ENCODE measurements around the gene MOGAT2.
"Not testable (repeated sequence)": the region's sequence is repeated elsewhere in the genome, so short reads cannot be mapped to it uniquely, and the experiment has no call there.

Gene MOGAT2

DNA sequence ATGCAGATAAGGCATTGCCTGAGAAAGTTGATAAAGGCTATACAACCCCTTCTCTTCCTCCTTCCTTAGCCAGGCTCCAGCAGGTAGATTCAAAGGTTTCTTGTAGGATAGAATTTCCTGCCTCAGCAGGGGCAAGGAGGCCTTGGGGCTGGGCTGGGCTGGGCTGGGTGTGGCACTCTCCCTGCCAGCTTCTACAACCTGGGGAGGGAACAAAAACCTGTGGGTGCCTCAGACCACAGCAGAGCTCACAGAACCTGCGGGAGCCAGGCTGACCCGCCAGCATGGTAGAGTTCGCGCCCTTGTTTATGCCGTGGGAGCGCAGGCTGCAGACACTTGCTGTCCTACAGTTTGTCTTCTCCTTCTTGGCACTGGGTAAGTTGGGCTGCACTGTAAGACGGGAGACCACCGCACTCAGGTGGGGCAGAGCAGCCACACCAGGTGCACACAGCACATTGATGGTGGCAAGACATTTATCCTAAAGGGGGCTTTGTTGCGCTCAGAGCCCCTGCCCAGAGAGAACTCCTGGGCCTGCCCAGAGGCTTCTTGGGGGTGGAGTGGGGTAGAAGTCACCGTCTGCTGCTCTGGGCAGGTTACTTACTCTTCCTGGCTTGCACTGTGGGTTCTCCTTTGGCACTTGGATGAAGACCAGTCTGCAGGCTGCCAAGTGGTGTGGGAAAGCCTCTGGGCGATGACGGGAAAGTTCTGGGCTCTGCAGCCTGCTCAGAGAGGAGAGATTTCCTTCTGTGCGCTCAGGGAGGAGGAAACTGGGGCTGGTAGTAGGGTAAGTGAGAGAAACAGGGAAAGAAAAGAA lies at the start of gene MOGAT2:
Gene MOGAT2, plus strand, starts transcription at position 231 of the 811 bp plus-strand sequence. Its CDS starts 51 bp downstream, at position 282.
- no peak for DNase-seq

DNA sequence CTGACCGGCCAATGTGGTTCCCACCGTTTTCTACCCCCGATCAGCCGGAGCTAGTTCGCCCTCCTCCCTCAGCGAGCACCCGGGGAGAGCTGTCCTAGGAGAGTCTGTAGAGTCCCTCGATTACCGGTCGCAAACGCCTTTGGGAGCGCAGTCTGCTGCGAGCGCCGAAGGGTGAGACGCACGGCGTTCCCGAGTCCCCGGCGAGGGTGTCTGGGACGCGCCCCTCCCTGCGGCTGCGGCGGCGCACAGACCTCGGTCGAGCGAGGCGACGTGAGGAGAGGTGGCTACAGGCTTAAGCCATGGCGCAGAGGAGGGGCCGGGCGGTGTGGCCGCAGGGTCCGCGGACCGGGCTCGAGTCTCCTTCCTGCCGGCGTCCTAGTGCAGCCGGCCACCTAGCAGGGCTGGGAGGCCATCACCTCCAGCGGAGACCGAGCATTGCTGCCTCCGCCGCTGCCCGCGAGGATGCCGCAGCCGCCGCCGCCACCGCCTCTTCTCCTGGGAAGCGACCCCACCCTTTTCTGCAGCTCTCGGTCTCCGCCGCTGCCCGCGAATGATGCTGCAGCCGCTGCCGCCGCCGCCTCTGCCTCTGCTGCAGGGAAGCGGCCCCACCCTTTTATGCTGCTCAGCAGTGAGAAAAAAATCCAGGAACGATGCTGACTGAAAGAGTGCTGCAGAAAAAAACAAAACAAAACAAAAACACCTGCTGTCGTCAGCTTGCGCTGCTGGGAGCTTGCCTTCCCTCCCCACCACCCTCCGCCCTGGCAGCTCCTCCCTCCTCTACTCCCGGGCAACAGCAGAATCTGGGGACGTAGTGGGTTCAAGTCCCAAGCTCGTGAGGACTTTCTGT lies 49.0 kb upstream of the MOGAT2 start, which contains the start of gene MAP6:
Gene MAP6, minus strand, starts transcription at position 588 of the 847 bp plus-strand sequence. CDS start 669 bp downstream, outside the sequence.
- peak; percentile 14 to 33 for DNase-seq

DNA sequence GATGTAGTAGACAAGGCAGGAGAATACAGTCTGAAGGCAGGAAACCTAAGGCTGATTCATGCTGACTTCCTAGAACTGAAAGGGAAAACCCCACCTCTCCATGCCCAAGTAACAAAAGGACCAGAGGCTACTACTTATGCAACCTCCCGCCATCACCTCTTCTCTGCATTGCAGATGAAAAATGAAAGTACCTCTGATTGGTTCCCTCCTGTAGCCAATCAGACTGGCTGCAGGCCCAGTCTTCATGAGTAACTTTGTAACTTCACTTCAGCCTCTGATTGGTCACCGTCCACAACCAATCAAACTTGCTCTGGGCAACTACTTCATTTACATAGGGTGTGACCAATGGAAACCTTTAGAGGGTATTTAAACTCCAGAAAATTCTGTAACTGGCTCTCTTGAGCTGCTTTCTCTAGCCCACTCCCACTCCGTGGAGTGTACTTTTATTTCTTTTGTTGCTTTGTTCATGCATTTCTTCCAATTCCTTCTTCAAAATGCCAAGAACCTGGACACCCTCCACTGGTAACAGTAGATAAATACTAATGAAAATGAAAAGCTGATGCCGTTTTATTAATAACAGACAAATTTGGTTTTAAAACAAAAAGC lies 43.6 kb upstream of the MOGAT2 start:
- no peak for DNase-seq

- no peak for DNase-seq
These were observed 40.4 kb upstream of the MOGAT2 start for GRCh38 chr11:75677275-75677674.

DNA sequence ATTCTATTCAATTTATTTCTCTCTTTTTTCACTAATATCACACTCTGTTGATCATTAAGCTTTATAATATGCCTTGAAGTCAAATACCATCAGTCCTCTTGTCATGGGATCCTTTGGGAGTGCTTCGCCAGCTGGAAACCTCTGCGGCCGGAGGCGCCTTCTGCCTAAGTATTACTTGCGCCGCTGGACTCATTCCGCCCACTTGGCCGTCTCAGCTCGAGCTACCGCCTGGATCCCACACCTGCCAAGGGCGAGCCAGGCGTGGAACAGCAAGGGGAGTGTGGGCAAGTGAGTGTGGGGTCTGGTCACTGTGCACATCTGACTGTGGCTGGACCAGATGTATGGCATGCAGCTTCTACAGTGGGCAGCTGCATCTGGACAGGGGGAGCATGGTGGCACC lies 39.7 kb upstream of the MOGAT2 start:
- no peak for DNase-seq

- DNase-seq, result no peak
These were observed 38.9 kb upstream of the MOGAT2 start for GRCh38 chr11:75678620-75679259.

DNA sequence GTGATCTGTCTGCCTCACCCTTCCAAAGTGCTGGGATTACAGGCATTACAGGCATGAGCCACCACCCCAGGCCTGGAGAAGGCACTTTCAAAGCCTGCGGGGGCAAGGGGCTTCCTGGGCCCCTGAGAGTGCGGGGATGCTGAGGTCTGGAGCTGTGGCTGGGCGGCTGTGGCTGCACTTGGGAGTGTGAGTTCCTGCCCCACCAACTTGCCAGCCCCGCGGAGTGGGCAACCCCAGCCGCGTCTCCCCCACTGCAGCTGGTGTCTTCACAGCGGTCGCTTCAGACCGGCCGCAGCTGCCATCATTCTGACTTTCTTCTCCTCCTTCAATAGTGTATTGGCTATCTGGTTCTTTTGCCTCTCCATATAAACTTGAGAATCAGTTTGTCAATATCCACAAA lies 38.1 kb upstream of the MOGAT2 start:
- DNase-seq, result no peak

DNA sequence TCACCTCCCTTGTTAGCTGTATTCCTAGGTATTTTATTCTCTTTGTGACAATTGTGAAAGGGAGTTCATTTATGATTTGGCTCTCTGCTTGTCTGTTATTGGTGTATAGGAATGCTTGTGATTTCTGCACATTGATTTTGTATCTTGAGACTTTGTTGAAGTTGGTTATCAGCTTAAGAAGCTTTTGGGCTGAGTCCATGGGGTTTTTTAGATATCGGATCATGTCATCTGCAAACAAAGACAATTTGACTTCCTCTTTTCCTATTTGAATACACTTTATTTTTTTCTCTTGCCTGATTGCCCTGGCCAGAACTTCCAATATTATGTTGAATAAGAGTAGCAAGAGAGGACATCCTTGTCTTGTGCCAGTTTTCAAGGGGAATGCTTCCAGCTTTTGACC lies 33.8 kb upstream of the MOGAT2 start:
- DNase-seq, result not testable (repeated sequence)

DNA sequence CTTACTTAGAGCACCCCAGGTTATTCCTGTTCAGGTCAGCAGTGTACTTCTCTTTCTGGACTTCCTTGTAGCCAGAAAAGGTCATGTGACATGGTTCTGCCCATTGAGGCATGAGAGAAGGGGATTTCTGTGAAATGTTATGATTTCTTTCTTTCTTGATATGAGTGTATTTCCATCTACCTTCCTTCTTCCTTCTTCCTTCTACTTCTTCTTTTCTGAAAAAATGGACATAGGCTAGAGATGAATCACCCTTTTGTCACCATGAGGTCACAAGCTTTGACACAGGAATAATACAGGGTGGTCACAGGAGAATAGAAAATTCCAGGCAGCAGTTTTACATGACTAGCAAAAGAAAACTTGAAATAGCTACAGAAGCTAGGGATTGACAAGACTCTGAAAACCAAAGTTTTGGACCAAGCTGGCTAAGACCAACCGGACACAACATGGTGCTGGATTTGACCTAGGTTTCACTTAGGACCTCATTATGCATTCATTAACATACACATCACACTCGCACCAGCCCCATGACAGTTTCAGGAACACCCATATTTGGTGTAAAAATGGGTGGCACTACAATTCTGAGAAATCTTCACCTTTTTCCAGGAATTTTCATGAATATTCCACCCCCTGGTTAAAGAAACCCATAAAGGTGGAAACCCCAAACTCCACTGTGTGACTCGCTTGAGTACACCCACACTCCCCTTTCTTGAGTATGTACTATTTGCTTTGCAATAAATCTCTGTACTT lies 27.6 kb upstream of the MOGAT2 start:
- DNase-seq, result no peak

- DNase-seq, result no peak
These were observed 25.8 kb upstream of the MOGAT2 start for GRCh38 chr11:75691804-75692203.

- no peak for DNase-seq
These were observed 19.6 kb upstream of the MOGAT2 start for GRCh38 chr11:75697906-75698581.

GRCh38 chr11:75700940-75701339 lies 16.7 kb upstream of the MOGAT2 start:
- DNase-seq, result no peak

DNA sequence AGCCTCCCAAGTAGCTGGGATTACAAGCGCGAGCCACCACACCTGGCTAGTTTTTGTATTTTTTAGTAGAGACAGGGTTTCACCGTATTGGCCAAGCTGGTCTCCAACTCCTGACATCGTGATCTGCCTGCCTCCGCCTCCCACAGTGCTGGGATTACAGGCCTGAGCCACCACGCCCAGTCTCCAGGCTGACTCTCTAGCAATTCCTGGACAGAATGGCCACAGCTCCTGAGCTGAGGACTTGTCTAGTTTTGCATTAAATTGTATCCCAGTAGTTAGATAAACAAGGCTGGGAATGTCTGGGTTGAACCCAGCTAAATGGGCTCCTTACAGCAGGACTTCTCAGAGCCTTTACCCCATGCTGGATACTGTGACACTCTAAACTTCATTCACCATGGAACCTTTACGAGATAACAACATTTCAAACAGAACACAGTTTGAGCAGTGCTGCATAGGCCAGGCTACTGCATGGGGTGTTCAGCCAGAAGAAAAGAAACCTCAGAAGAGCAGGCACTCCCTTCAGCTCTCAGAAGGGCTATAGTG lies 13.9 kb upstream of the MOGAT2 start:
- no peak for DNase-seq

DNA sequence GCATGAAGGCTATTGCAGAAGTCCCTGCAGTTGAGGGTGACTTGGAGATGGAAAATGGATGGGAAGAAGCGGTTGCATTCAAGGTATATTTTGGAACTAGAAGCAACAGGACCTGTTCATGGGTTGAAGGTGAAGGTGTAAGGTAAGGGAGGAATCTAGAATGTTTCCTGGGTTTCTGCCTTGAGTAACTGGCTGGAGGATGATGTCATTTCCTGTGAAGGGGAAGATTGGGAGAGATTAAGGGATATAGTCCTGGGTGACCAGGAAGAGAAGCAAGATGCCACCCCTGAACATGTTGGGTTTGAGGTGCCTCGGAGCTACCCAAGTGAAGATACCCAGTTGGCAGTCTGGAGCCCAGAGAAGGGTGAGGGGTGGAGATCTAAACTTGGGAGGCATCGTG lies 12.1 kb upstream of the MOGAT2 start:
- no peak for DNase-seq

- DNase-seq, result peak; percentile 74 to 81
These were observed 11.3 kb upstream of the MOGAT2 start for GRCh38 chr11:75706260-75706729.

- DNase-seq, result no peak
These were observed 3.4 kb upstream of the MOGAT2 start for GRCh38 chr11:75714211-75714610.

DNA sequence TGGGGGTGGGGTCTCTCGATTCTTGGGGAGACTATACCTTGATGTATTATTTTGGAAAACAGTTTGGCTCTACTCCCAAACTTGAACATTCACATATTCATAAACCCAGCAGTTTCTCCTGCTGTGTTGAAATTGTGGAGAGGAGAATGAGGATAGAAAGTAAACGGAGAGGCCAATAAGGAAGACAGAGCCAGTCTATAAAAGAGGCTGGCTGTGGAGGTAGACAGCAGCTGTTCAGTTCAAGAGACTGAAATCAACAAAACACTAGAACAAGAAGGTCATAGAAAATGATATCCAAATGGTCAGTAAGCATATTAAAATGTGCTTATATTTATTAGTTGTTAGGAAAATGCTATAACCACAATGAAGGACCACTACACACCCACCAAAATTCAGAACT lies 1.9 kb upstream of the MOGAT2 start:
- no peak for DNase-seq

- no peak for DNase-seq
These were observed 979 bp upstream of the MOGAT2 start for GRCh38 chr11:75716659-75717058.

DNA sequence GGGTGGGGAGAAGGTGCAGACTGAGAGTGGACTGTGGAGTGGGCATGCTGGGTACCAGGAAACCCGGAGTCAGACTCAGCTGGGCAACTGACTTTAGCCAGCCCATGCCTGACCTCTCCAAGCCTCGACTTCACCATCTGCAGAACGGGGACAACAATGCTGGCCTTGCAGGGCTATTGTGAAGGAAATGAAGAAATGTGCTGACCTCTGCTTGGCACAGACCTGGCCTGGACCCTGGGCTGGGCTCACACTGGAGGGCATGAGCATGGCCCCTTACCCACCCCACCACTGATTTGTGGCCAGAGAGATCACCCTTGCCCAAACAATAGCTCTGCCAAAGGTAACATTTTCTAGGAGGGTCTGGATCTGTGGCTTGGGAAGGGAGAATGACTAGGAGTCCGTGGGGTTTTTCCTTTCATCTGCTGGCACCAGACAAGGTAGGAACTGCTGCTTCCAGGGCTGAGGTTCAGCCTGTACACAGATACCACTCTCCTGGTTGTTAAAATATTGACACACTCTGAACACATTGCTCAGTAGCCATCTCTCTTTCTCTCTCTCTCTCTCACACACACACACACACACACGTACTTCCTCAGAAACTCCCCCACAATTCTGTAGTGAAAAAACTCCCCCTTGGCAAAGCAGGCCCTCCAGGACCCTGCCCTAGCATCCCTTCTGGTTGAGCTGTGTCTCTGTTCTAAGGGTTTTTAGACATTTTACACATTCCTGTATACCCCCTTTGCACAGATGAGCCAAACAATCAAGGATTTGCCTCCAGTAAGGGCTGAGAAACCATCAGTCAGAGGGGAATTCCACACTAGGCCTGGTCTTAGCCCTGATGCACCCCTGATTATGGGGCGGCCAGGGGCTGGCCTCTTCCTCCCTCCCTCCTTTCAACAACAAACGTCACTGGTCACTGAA lies 1.0 kb downstream of the MOGAT2 start:
- no peak for DNase-seq

Data from NCI-H2081 (cell line).